CD14-positive monocyte (primary cell): Measurements from ENCODE around the gene PLXNB3. TPM values are rescaled to one million over a fixed set of nuclear protein-coding genes. Genes with fewer than 3 reads are reported as not detected.

Experiments
- DNase-seq, 3 donors: peaks; one replicate each; pipeline ENCODE4 v3.0.0-alpha.2; 2011 to 2022
- H2AFZ ChIP-seq: 2 replicates; pipeline ENCODE4 v1.6.0; 2012; ENCODE audit warnings: mild to moderate bottlenecking, low read depth, low read length, inconsistent platforms; ENCODE audit not compliant: insufficient read depth, poor library complexity, severe bottlenecking
- H3K27ac ChIP-seq, 2 donors: 1 replicate in 1 of 2; 2 replicates in 1 of 2; pipeline ENCODE4 v1.5.1; 2012 to 2013; ENCODE audit warnings: low read length in 2 of 2, control low read depth in 1 of 2, inconsistent platforms in 1 of 2, low read depth in 1 of 2, mild to moderate bottlenecking in 1 of 2
- H3K27me3 ChIP-seq, 2 donors: one replicate each; pipeline versions ENCODE4 v1.6.0 to v1.6.1; 2011 to 2013; ENCODE audit warnings: low read length in 2 of 2; ENCODE audit not compliant: control insufficient read depth in 2 of 2, insufficient read depth in 2 of 2
- H3K36me3 ChIP-seq, 2 donors: replicated peaks in 1 of 2; 1 replicate in 1 of 2; 2 replicates in 1 of 2; pipeline versions ENCODE4 v1.5.1 to v1.6.1; 2012 to 2013; ENCODE audit warnings: low read length in 2 of 2, control low read depth in 1 of 2, inconsistent platforms in 1 of 2, mild to moderate bottlenecking in 1 of 2; ENCODE audit not compliant: insufficient read depth in 2 of 2, control insufficient read depth in 1 of 2
- H3K4me1 ChIP-seq, 2 donors: 1 replicate in 1 of 2; 2 replicates in 1 of 2; pipeline versions ENCODE4 v1.5.1 to v1.6.1; 2012 to 2013; ENCODE audit warnings: low read length in 2 of 2, control low read depth in 1 of 2, inconsistent platforms in 1 of 2, mild to moderate bottlenecking in 1 of 2, moderate library complexity in 1 of 2; ENCODE audit not compliant: insufficient read depth in 2 of 2, control insufficient read depth in 1 of 2
- H3K4me2 ChIP-seq: replicated peaks from 2 replicates; pipeline ENCODE3; 2012; ENCODE audit warnings: low read length, moderate library complexity, mild to moderate bottlenecking; ENCODE audit not compliant: poor library complexity, severe bottlenecking; ENCODE audit errors: extremely low read depth
- H3K4me3 ChIP-seq, 3 experiments: fragments of 200-600 bp in 1 of 3; sonication (generic) in 1 of 3; replicated peaks in 1 of 3; 1 replicate in 2 of 3; 2 replicates in 1 of 3; pipeline ENCODE4 v1.5.1; 2011 to 2013; ENCODE audit warnings: low read length in 3 of 3, mild to moderate bottlenecking in 3 of 3, control low read depth in 2 of 3, low read depth in 2 of 3, inconsistent platforms in 1 of 3, moderate library complexity in 1 of 3
- H3K79me2 ChIP-seq: 2 replicates; pipeline ENCODE4 v1.6.0; 2012; ENCODE audit warnings: mild to moderate bottlenecking, control low read depth, inconsistent platforms, low read length, moderate library complexity; ENCODE audit not compliant: insufficient read depth
- H3K9ac ChIP-seq: 2 replicates; pipeline ENCODE4 v1.6.0; 2017; ENCODE audit warnings: low read length, mild to moderate bottlenecking; ENCODE audit not compliant: insufficient read depth, poor library complexity, severe bottlenecking
- H3K9me3 ChIP-seq, 2 donors: replicated peaks in 1 of 2; 1 replicate in 1 of 2; 2 replicates in 1 of 2; pipeline versions ENCODE4 v1.5.1 to v1.6.1; 2012 to 2013; ENCODE audit warnings: low read length in 2 of 2, control low read depth in 1 of 2; ENCODE audit not compliant: control insufficient read depth in 1 of 2, insufficient read depth in 1 of 2
- H4K20me1 ChIP-seq: 2 replicates; pipeline ENCODE4 v1.6.0; 2012; ENCODE audit warnings: mild to moderate bottlenecking, low read length, control low read depth, moderate library complexity; ENCODE audit not compliant: insufficient read depth
- H3K27ac Mint-ChIP-seq, 7 donors: one replicate each; pipeline ENCODE4 v1.8.0; 2020; ENCODE audit warnings: mild to moderate bottlenecking in 7 of 7, mixed read lengths in 7 of 7, moderate library complexity in 6 of 7, inconsistent platforms in 2 of 7
- H3K27me3 Mint-ChIP-seq, 3 donors: one replicate each; pipeline ENCODE4 v1.8.0; 2021 to 2022; ENCODE audit warnings: low read depth in 3 of 3, mild to moderate bottlenecking in 3 of 3, mixed read lengths in 3 of 3, moderate library complexity in 3 of 3, inconsistent platforms in 1 of 3
- H3K36me3 Mint-ChIP-seq, 2 donors: one replicate each; pipeline ENCODE4 v1.8.0; 2020; ENCODE audit warnings: mixed read lengths in 2 of 2, inconsistent platforms in 1 of 2, mild to moderate bottlenecking in 1 of 2
- H3K4me1 Mint-ChIP-seq: one replicate; pipeline ENCODE4 v1.8.0; 2020; ENCODE audit warnings: mild to moderate bottlenecking, mixed read lengths
- H3K4me3 Mint-ChIP-seq, 2 donors: one replicate each; pipeline ENCODE4 v1.8.0; 2020; ENCODE audit warnings: mild to moderate bottlenecking in 2 of 2, mixed read lengths in 2 of 2, moderate library complexity in 1 of 2
- H3K9me3 Mint-ChIP-seq, 7 donors: one replicate each; pipeline ENCODE4 v1.8.0; 2020 to 2022; ENCODE audit warnings: mixed read lengths in 7 of 7, mild to moderate bottlenecking in 6 of 7, moderate library complexity in 6 of 7, inconsistent platforms in 2 of 7
- WGBS: methylation state at CpG from one replicate; pipeline ENCODE4 v1.1.5; 2013; ENCODE audit warnings: missing lambda C conversion rate; ENCODE audit not compliant: insufficient coverage; 5-methylcytosine and 5-hydroxymethylcytosine counted together
- intact Hi-C, 2 donors: fragments of 100-400 bp; cut with micrococcal nuclease; formaldehyde crosslinking; loops; one replicate each; pipeline versions ENCODE4 v1.15.0 to v1.15.1; 2023
- polyA plus RNA-seq, 3 donors: library from polyadenylated mRNA; depleted of rRNA in 1 of 3; unstranded in 2 of 3; stranded (reverse) in 1 of 3; fragments of 300-500 nt in 2 of 3; fragments of >200 nt in 1 of 3; fragmentation: Illumina TruSeq in 2 of 3; gene quantifications; 1 replicate in 2 of 3; 2 replicates in 1 of 3; pipeline ENCODE4 v1.2.3, GENCODE V29; 2012 to 2021
- TF ChIP-seq, protein P1 (sequence below): fragments of 200-600 bp; IDR thresholded peaks from one replicate; pipeline ENCODE4 v1.8.0; 2022; ENCODE audit warnings: antibody characterized with exemption, mild to moderate bottlenecking

The PLXNB3 gene
- polyA plus RNA-seq, 3 donors: not detected

- WGBS: 87% methylated on average over 10 of the region's 15 CpGs
- no peak overlapping the region for H3K27ac Mint-ChIP-seq
- Histone ChIP-seq H3K79me2 (no peaks in the 10 kb centered on the region), H2AFZ (no peak overlapping the region), H3K4me1 (peaks cover 0 to 5% of the 10 kb centered on the region in 2 donors), H3K9ac (no peak overlapping the region), H3K4me2 (no peak overlapping the region), H3K9me3 (no peaks in the 10 kb centered on the region), H3K36me3 (no peaks in the 10 kb centered on the region), H3K27me3 (peaks cover 0 to 5% of the 10 kb centered on the region in 2 donors), H3K4me3 (no peak overlapping the region), H3K27ac (no peak overlapping the region), H4K20me1 (no peaks in the 10 kb centered on the region)
- peaks cover 0 to 3% (median 0%) of the 10 kb centered on the region in 7 donors for H3K9me3 Mint-ChIP-seq
- no peak for DNase-seq
- H3K4me1 Mint-ChIP-seq: peaks cover 18% of the 10 kb centered on the region
- H3K27me3 Mint-ChIP-seq: peaks cover 0 to 24% (median 12%) of the 10 kb centered on the region in 3 donors
- TF ChIP-seq, protein P1, sequence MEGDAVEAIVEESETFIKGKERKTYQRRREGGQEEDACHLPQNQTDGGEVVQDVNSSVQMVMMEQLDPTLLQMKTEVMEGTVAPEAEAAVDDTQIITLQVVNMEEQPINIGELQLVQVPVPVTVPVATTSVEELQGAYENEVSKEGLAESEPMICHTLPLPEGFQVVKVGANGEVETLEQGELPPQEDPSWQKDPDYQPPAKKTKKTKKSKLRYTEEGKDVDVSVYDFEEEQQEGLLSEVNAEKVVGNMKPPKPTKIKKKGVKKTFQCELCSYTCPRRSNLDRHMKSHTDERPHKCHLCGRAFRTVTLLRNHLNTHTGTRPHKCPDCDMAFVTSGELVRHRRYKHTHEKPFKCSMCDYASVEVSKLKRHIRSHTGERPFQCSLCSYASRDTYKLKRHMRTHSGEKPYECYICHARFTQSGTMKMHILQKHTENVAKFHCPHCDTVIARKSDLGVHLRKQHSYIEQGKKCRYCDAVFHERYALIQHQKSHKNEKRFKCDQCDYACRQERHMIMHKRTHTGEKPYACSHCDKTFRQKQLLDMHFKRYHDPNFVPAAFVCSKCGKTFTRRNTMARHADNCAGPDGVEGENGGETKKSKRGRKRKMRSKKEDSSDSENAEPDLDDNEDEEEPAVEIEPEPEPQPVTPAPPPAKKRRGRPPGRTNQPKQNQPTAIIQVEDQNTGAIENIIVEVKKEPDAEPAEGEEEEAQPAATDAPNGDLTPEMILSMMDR: no peak
- H3K4me3 Mint-ChIP-seq: no peak overlapping the region
- intact Hi-C loops: loop anchor here (5.0 to 10.0 kb wide), 3 partner anchors 163 to 193 kb away; partner anchors contain the start of gene ARHGAP4 (in 1 of the 2)
- no peaks in the 10 kb centered on the region for H3K36me3 Mint-ChIP-seq
Measured at GRCh38 chrX:153761863-153762262, 2.2 kb upstream of the PLXNB3 start.

DNA sequence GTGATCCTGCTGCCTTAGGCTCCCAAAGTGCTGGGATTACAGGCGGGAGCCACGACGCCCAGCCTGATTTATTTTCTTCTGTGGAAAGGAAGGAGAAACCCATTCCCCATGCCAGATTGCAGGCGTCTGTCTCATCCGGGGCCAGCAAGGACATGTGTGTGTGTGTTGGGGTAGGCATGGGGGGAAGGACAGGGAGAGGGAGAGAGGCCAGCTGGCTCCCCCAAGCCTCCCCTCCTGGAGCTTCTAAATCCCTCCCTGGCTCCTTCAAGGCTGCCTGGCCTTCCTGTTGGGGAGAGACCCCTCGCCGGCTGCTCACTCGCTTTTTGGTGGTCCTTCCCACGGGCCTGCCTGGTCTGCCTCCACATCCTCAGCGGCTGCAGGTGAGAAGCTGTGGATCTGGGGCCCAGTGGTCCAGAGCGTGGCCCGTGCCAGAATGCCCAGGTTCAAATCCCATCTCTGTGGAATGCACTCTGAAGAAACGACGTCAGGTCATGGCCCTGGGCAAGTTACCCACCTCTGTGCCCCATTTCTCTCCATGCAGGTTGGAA lies 1.3 kb upstream of the PLXNB3 start:
- intact Hi-C loops: loop anchor here (5.0 to 10.0 kb wide), 3 partner anchors 162 to 192 kb away; partner anchors contain the start of gene ARHGAP4 (in 1 of the 2)
- no peaks in the 10 kb centered on the region for H3K36me3 ChIP-seq
- H3K27ac ChIP-seq: no peak overlapping the region
- H3K27me3 ChIP-seq: peaks cover 0 to under 1% of the 10 kb centered on the region in 2 donors
- Mint-ChIP-seq H3K9me3 (peaks cover 0 to 3% (median 0%) of the 10 kb centered on the region in 7 donors), H3K27ac (no peak overlapping the region), H3K36me3 (no peaks in the 10 kb centered on the region), H3K4me3 (no peak overlapping the region), H3K27me3 (peaks cover 0 to 21% (median 12%) of the 10 kb centered on the region in 3 donors), H3K4me1 (peaks cover 19% of the 10 kb centered on the region)
- H3K4me3 ChIP-seq: no peak overlapping the region
- H4K20me1 ChIP-seq: no peaks in the 10 kb centered on the region
- no peaks in the 10 kb centered on the region for H3K9me3 ChIP-seq
- peaks cover 0 to 5% of the 10 kb centered on the region in 2 donors for H3K4me1 ChIP-seq
- no peaks in the 10 kb centered on the region for H3K79me2 ChIP-seq
- TF ChIP-seq, protein P1: no peak
- no peak overlapping the region for H2AFZ ChIP-seq
- 100% methylated on average over 6 of the region's 14 CpGs for WGBS
- H3K4me2 ChIP-seq: no peak overlapping the region
- no peak overlapping the region for H3K9ac ChIP-seq
- DNase-seq: no peak
